HG02884 (cell line): ENCODE data around the gene RBM23.
"Not testable (repeated sequence)": the region's sequence is repeated elsewhere in the genome, so short reads cannot be mapped to it uniquely, and the experiment has no call there.

Source experiments
- ATAC-seq: cut with Tn5 transposase; IDR thresholded peaks from one replicate; pipeline ENCODE4 v1.9.1; 2021; ENCODE audit warnings: mild to moderate bottlenecking, moderate library complexity; ENCODE audit not compliant: unreplicated experiment

The RBM23 gene

DNA sequence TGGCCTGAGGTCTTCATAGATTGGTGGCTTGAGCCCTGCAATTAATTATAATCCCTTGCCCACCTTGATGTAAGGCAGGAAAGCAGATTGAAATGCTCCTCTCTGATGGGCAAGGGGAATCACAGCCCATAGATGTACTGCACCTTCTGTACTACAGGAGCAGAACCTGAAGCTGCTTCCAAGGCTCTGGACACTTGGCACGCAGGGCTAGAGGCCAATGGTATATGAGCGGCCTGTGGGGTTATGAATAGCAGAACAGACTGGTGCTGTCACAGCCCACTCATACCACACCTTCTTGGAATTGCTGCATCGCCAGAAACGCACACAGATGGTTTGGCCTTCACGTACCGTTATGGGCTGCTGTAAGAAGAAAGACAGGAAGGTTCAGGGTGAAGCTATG, 1.7 kb upstream of the RBM23 start:
- ATAC-seq, result no peak

DNA sequence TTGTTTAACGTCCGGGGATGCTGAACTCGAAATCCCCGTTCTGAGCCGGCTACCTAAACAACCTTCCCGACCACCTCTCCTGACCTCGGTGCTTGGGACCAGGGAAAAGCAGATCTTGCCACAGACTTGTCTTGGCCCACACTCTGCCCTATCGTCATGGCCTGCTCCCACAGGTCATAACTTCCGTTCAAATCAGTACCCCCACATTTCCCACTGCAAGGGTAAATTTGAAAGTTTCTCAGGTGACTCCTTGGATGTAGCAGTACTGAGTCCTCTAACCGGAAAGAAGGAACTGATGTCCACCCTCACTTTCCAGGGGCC, 612 bp upstream of the RBM23 start:
- ATAC-seq, result peak; percentile 1

DNA sequence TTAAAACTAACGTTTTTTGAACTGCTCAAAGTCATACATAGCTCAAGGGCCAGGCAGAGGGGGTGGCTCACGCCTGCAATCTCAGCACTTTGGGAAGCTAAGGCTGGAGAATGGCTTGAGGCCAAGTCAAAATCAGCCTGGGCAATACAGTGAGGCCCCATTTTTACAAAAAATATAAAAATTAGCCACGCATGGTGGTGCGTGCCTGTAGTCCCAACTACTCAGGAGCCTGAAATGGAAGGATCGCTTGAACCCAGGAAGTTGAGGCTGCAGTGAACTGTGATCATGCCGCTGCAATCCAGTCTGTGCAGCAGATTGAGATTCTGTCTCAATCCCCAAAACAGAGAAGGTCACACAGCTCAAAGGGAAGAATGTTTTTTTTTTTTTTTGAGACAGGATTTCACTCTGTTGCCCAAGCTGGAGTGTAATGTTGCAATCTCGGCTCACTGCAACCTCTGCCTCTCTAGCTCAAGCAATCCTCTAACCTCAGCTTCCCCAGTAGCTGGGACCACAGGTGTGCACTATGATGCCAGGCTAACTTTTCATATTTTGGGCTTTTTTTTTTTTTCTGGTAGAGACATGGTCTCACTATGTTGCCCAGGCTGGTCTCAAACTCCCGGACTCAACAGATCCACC, 2.9 kb downstream of the RBM23 start:
- no peak for ATAC-seq

DNA sequence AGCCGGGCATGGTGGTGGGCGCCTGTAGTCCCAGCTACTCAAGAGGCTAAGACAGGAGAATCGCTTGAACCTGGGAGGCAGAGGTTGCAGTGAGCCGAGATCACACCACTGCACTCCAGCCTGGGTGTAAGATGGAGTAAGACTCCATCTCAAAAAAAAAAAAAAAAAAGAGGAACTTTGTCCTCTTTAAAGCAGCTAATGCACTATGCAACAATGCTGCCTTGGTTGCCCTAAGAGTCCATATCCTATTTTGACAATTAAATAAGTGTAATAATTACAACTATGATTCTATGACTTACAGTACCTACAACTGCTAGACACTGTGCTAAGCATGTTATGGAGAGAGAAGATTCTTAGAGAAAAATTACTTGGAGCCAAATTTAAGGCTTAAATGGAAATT, 4.1 kb downstream of the RBM23 start:
- not testable (repeated sequence) for ATAC-seq

DNA sequence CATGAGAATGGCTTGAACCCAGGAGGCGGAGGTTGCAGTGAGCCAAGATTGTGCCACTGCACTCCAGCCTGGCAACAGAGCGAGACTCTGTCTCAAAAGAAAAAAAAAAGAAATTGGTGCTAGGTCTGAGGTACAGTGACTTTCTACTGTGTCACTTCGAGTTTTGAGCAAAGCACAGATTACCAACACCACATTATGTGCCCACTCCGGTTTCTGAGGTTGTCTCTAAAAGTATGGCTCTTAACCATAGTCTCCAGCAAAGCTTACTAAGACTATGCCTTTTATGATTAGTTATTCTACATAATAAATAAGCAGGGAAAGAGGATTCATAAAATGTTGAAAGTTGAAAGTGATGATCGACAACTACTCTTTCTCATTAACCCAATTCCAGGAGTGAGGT, 8.0 kb downstream of the RBM23 start:
- ATAC-seq, result no peak

DNA sequence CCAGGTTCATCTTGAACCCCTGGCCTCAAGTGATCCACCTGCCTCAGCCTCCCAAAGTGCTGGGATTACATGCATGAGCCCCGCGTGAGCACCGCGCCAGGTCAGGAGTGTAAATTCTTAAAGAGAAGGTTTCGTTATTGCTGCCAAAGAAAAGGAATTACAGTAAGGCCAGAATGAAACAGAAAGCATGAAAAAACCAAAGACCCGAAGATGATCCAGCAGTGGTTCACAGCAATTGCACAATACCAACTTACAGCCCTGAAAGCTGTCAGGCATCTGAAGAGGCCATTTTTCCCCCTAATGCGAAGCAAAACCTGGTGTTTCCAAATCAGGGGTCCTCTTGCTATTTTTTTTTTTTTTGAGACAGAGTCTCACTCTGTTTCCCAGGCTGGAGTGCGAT, 10.3 kb downstream of the RBM23 start:
- ATAC-seq, result no peak

DNA sequence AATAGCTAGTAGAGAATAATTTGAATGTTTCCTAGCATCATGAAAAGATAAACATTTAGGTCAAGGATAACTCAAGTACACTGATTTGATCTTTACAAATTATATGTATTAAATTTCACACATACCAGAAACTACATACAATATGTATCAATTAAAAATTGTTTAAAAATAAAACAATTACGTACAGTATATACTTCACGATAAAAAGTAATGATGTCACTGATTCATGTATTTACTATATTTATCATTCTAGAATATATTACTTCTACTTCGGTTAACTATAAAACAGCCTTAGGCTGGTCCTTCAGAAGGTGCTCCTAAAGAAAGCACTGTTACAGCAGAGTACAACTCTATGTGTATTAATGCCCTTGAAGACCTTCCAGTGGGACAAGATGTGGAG, 11.5 kb downstream of the RBM23 start:
- ATAC-seq, result no peak

DNA sequence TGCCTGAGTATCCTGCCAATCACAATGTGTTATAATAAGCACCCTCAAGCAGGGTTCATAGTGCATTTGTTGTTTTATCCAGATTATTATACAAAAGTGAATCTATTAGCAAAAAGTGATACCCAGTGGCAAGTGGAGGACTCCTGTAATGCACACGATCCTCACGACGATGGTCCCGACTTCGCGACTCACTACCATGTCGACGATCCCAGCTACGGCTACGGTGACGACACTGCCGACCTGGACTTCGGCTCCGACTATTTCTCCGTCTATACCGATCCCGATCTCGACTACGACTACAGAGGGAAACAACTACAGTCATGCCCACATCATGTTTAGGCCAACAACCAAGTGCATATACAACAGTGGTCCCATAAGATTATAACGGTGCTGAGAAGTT, 12.9 kb downstream of the RBM23 start:
- ATAC-seq, result no peak

DNA sequence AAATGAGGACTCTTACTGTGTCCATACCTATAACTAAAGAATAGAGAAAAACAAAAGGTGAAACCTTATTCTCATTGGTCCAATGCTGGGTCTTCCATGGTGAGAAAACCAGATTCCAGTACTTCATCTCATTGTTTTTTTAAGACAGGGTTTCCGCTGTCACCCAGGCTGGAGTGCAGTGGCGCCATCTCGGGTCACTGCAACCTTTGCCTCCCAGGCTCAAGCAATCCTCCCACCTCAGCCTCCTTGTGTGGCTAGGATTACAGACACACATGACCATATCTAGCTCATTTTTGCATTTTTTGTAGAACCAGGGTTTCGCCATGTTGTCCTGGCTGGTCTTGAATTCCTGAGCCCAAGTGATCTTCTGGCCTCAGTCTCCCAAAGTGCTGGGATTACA, 13.3 kb downstream of the RBM23 start:
- no peak for ATAC-seq

DNA sequence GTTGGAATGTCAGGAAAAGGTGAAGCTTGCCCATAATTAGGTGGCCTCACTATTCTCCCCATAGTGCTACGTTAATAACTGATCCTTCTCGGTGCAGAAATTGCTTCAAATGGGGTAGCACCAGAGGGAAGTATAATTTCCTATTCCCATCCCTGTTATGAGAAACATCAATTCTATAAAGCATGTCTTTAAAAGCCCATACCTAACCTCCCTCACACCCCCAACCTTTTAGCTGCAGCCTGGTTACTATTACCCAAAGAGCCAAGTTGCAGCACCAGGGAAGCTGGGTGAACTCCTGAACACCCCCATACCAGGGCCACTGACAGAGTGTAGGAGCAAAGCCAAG, 15.2 kb downstream of the RBM23 start:
- ATAC-seq, result no peak

DNA sequence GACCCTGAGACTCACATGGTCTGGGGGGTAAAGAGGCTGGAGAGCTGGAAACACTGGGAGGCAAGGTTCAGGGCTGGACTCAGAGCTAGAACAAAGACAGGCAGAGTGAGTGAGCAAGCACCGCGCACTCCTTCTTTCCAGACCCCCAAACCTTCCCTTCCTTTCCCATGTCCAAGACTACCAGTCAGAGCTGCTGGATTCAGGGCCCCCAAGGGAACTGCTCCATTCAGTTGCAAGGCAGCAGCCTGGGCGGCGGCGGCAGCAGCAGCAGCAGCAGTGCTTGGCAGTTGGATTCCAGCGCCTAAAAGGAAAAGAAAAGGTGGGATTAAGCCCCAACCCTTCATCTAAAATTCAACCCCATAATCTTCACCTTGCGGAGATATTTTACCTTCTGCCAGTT, 17.1 kb downstream of the RBM23 start:
- ATAC-seq, result no peak

DNA sequence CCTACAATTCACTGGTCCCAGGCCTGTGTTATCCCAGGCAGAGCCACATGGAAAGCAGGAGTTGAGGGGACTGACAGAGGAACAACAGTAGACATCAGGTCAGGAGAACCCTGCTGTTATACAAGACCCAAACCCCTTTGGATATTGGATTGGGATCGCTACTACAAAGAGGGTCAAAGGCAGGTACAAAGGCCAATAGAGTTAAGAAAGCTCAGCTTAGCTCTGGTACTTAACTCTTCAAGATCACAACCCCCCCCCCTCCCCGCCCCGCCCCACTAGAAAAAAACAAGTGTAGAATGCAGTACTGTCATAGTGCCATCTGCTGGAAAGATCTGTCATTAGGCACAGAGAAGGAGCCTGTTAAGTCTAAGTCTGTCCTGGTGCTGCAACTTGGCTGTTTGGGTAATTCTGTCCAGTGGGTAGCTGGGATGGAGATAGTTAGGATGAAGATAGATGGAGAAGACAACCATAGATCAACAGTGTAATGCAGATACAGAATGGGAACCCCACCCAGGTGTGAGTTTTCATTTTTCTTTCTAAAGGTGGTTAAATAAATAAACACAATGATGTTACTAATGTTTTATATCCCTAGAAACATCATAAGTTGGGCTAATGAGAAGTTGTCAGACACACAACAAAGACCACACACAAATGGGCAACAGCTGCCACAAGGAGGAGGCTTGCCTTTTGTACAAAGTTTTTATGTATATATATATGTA, 18.7 kb downstream of the RBM23 start:
- no peak for ATAC-seq

DNA sequence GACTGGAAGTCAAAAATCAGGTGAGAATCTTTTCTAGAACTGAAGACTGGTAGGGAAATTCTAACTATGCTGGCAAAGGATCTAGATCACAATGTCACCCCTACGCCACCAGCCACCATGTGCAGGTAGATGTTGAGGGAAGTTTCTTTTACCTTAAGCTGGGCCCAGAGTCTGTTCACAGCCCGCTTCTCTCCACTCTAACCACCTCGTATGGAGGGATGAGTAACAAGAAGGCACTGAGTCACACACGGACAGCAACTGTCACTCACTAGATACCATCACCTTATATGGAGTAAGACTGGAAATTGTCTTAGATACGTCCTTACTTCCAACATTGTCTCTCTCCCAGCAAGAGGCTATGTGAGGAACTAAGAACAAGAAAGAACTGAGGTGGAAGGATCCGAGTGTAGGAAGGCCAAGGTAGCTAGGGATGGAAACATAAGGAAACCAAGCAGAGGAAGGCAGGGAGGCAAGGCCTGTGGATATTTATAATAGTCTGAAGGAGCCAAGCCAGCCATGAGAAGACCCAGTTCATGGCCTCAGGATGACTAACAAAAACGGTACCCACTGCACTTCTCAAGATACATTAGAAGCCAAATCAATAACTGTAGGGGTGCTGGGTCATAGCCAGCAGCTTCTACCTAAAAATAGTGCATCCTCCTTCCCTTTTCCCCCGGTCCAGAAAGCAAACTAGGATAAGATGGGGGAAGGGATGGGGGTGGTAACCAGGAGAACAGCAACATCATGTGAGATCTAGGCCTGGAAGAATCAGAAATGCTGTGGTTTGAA, 20.5 kb downstream of the RBM23 start:
- ATAC-seq, result no peak

DNA sequence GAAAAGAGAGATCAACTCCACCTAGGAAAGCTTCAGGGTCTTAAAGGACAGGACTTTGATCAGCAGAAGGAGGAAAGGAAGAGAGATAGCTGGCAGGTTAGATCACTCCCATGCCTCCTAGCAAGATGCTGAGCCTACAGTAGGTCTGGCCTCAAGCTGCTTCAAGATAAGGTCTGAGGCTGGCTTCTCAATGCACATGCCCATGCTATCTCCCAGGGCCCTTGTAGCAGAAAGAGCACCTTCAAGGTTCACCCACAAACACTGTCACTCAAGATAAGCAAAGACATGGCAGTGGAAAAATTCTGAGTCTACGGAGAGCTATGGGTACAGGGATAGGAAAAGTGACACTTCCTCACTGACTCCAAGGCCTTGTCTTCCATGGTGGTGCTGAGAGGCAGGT, 21.6 kb downstream of the RBM23 start:
- ATAC-seq, result no peak

DNA sequence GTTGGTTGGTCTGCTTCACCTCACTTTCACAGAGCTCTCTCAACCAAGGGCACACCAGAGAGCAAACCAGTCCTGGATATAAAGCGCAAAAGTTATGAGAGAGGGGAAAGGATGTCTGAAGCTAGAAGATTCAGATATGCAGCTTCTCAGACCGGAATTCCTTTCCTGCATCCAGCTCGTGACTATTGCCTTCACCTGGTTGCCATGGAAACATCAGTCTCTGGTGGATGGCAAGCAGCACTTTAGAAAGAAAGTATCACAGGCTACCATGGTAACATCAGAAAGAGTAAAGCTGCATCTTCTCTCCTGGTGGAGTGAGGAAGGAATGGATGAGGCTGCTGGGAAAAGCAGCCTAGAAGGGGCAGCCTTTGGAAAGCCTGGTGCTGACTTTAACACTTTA, 22.2 kb downstream of the RBM23 start:
- ATAC-seq, result no peak

DNA sequence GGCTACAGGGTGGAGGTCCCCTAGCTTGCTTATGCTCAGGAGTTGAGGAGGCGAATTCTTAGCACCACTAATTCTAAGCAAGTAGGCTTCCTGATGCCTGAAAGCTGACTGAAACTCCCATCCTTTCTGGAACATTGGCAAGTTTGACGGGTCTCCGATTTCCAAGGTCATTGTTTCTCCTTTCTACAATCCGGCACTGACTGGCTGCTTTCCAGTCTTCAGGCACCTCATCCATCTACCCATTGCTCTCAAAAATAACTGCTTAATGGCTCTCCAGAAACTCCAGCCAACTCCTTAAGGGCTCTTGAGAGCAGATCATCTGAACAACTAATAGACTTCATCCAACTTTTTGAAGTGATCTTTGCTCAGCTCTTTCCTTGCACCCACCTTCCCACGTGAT, 22.6 kb downstream of the RBM23 start:
- no peak for ATAC-seq

DNA sequence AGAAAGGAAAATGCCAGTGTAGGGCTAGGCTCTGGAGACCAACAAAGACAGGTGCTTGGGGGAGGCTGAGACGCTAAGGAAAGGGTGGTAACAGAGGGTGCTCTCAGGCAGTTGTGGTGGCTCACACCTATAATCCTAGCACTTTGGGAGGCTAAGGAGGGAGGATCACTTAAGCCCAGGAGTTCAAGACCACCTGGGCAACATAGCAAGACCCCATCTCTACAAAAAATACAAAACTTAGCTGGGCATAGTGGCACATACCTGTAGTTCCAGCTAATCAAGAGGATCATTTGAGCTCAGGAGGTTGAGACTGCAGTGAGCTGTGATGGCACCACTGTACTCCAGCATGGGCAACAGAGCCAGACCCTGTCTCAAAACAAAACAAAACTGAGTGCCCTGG, 23.5 kb downstream of the RBM23 start:
- no peak for ATAC-seq

DNA sequence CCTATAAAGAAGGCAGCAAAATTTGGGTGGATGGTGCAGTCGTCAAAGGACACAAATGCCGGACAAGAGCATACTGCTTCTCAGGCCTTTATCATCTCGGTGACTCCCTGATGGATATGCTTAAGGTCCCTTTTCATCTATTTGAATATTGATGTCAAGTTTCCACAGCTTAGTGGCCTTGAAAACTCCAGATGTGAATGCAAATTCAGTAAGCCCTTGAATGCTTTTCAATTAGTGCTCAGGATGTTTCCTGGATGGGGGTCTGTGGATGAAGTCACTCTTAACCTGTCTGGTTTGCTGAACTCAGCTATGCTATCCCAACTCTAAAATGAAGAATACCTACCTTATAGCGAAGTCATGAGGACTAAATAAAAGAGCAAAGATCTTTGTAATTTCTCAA, 25.2 kb downstream of the RBM23 start:
- no peak for ATAC-seq

DNA sequence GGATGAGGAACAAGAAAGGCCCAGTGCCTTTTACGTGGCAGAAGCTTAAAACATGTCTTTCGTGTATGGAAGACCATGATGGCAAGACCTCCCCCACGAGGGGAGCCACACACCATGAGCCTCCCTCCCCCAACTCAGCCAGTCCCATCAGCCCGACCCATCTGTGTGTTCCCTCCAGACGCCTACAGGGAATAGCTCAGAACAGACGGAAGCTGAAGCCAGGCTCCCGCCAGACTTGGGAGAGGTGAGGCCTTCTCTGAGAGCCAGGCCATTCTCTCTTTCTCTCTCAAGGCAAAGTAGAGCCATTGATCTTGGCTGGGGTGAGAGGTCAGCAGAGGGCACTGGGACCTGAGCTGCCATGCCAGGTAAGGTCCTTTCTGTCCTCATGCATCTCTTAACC, 26.5 kb downstream of the RBM23 start:
- ATAC-seq, result no peak

DNA sequence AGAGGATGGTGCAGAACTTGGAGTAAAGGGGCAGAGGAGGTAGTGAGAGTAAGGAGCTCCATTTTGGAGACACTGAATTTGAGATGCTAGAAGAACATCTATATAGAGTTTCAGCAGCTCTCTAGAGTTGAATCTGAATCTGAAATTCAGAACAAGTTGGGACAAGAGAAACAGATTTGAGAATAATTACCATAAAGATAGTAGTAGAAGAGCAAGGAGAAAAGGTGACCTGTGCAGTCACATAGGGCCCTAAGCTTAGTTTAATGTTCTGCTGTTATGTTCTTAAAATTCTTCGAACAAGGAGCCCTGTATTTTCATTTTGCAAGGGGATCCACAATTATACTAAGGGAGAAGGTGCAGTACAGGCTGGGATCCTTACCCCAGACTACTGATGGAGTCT, 28.5 kb downstream of the RBM23 start:
- no peak for ATAC-seq

DNA sequence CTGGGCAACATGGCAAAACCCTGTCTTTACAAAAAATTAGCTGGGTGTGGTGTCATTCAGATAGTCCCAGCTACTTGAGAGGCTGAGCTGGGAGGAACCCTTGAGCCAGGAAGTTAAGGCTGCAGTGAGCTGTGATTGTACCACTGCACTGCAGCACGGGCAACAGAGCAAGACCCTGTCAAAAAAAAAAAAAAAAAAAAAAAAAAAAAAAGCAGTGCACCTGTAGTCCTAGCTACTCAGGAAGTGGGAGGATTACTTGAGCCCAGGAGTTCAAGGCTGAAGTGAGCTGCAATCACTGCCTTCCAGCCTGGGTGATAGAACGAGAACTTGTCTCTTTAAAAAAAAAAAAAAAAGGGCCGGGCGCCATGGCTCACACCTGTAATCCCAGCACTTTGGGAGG, 30.3 kb downstream of the RBM23 start:
- no peak for ATAC-seq

DNA sequence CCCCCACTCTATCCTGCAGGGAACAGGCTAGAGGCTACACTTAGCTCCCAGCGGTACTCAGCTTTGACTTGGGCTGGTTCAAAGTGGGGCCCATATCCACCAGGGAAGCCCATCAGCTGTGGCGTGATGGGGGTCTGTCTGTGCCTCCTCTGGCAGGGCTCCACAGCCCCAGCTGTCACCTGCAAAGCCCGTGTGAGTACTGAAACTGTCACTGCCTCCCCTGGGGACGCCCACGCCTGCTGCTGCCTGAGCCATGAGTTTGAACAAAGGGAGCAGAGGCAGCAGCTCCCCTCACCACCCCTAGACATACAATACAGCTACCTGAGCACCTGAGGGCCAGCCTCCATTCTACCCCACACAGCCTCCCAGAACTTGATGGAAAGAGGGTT, 31.0 kb downstream of the RBM23 start:
- peak; percentile 41 for ATAC-seq
